HCT116 (cell line): ENCODE results near the gene WDR64. TPM values are rescaled to one million over a fixed set of nuclear protein-coding genes. Genes with fewer than 3 reads are reported as not detected.

Experiments used
- ATAC-seq: fragments of 200-7000 bp; cut with Tn5 transposase; 2 replicates; pipeline ENCODE4 v1.9.1; 2020; ENCODE audit warnings: mild to moderate bottlenecking, moderate library complexity
- BruUV-seq: library from RNA; stranded (reverse); fragments of 400-500 nt; replicated peaks from 2 replicates; lab custom pipeline; 2021; lab: Mats Ljungman, UMichigan
- CTCF ChIA-PET: fragments of 300-600 bp; sonication (Branson Sonifier 250); formaldehyde crosslinking; loops from one replicate; lab custom pipeline; 2021; ENCODE audit warnings: antibody characterized with exemption; lab: Charles Lee
- POLR2A ChIA-PET: fragments of 300-600, 350-600 bp; sonication (Branson Sonifier 250); formaldehyde crosslinking; loops from one replicate; lab custom pipeline; 2021; ENCODE audit warnings: antibody characterized with exemption; lab: Charles Lee
- RAD21 ChIA-PET, 2 experiments: fragments of 300-600 bp; sonication (Branson Sonifier 250); formaldehyde crosslinking; loops; one replicate each; lab custom pipeline; 2023; ENCODE audit warnings: low total read pairs in 2 of 2; ENCODE audit not compliant: uncharacterized antibody in 2 of 2, unreplicated experiment in 2 of 2, low non-redundant PET in 1 of 2; lab: Charles Lee
- DNase-seq: peaks from one replicate; pipeline ENCODE4 v3.0.0-alpha.2; 2010; ENCODE audit warnings: low read depth, low spot score
- H2AFZ ChIP-seq: fragments of 200-600 bp; shearing (Covaris generic), sonication (generic); 2 replicates; pipeline ENCODE4 v1.6.1; 2017; ENCODE audit warnings: low read depth, mixed run types, mixed read lengths, antibody characterized with exemption, low read length; ENCODE audit not compliant: poor library complexity, severe bottlenecking
- H3K27ac ChIP-seq: 2 replicates; pipeline ENCODE4 v1.5.1; 2012; ENCODE audit warnings: low read depth, low read length
- H3K27me3 ChIP-seq: fragments of 200-600 bp; sonication (generic); 2 replicates; pipeline ENCODE4 v1.6.1; 2016; ENCODE audit warnings: mixed run types, low read length, mixed read lengths; ENCODE audit not compliant: insufficient read depth
- H3K36me3 ChIP-seq, 2 experiments: fragments of 200-500 bp in 1 of 2; fragments of 200-600 bp in 1 of 2; sonication (Bioruptor generic) in 1 of 2; sonication (generic) in 1 of 2; 2 replicates each; pipeline versions ENCODE4 v1.5.1 to v1.6.1; 2014 to 2016; ENCODE audit warnings: low read length in 2 of 2, inconsistent platforms in 1 of 2, mixed read lengths in 1 of 2, mixed run types in 1 of 2; ENCODE audit not compliant: insufficient read depth in 2 of 2, control insufficient read depth in 1 of 2
- H3K4me1 ChIP-seq, 2 experiments: fragments of 200-600 bp in 1 of 2; sonication (generic) in 1 of 2; 2 replicates each; pipeline versions ENCODE4 v1.5.1 to v1.6.1; 2012 to 2017; ENCODE audit warnings: low read length in 2 of 2, inconsistent platforms in 1 of 2, mild to moderate bottlenecking in 1 of 2, mixed read lengths in 1 of 2, mixed run types in 1 of 2, moderate library complexity in 1 of 2; ENCODE audit not compliant: insufficient read depth in 2 of 2, control insufficient read depth in 1 of 2
- H3K4me2 ChIP-seq: fragments of 200-600 bp; sonication (generic); 2 replicates; pipeline ENCODE4 v1.6.1; 2017; ENCODE audit warnings: mixed run types, low read length, mixed read lengths
- H3K4me3 ChIP-seq, 2 experiments: fragments of 200-600 bp in 1 of 2; sonication (generic) in 1 of 2; replicated peaks in 1 of 2; 2 replicates each; pipeline ENCODE4 v1.5.1; 2011 to 2016; ENCODE audit warnings: low read length in 2 of 2, control low read depth in 1 of 2, low read depth in 1 of 2, mild to moderate bottlenecking in 1 of 2, mixed read lengths in 1 of 2, mixed run types in 1 of 2
- H3K79me2 ChIP-seq: fragments of 200-600 bp; sonication (generic); 2 replicates; pipeline ENCODE4 v1.6.1; 2017; ENCODE audit warnings: mild to moderate bottlenecking, mixed run types, low read length, moderate library complexity, mixed read lengths; ENCODE audit not compliant: insufficient read depth
- H3K9ac ChIP-seq: fragments of 200-600 bp; sonication (generic); 2 replicates; pipeline ENCODE4 v1.6.1; 2016; ENCODE audit warnings: low read length, mixed read lengths
- H3K9me2 ChIP-seq: fragments of 200-600 bp; sonication (generic), shearing (Covaris generic); 2 replicates; pipeline ENCODE4 v1.6.1; 2017; ENCODE audit warnings: mixed run types, mild to moderate bottlenecking, moderate library complexity; ENCODE audit not compliant: insufficient read depth
- H3K9me3 ChIP-seq, 2 experiments: fragments of 200-500 bp in 1 of 2; fragments of 200-600 bp in 1 of 2; sonication (Bioruptor generic) in 1 of 2; sonication (generic) in 1 of 2; 2 replicates each; pipeline ENCODE4 v1.6.1; 2014 to 2017; ENCODE audit warnings: low read length in 2 of 2, mixed read lengths in 2 of 2, inconsistent platforms in 1 of 2, low read depth in 1 of 2, mild to moderate bottlenecking in 1 of 2, mixed run types in 1 of 2, moderate library complexity in 1 of 2; ENCODE audit not compliant: control insufficient read depth in 1 of 2, insufficient read depth in 1 of 2
- H4K20me1 ChIP-seq: fragments of 200-600 bp; sonication (generic), shearing (Covaris generic); 2 replicates; pipeline ENCODE4 v1.6.1; 2017; ENCODE audit warnings: mixed run types, mild to moderate bottlenecking, moderate library complexity; ENCODE audit not compliant: insufficient read depth
- CBX3 ChIP-seq: IDR thresholded peaks from 2 replicates; pipeline ENCODE4 v1.6.1; 2012; ENCODE audit warnings: low read depth
- ELF1 ChIP-seq: IDR thresholded peaks from 2 replicates; pipeline ENCODE4 v1.6.1; 2012; ENCODE audit warnings: low read depth, borderline replicate concordance
- SIN3A ChIP-seq: IDR thresholded peaks from 2 replicates; pipeline ENCODE4 v1.6.1; 2012; ENCODE audit warnings: low read depth
- SRF ChIP-seq: IDR thresholded peaks from 2 replicates; pipeline ENCODE4 v1.6.1; 2012; ENCODE audit warnings: low read depth
- TCF7L2 ChIP-seq: IDR thresholded peaks from 2 replicates; pipeline ENCODE4 v1.7.0; 2011; ENCODE audit warnings: borderline replicate concordance, inconsistent platforms; ENCODE audit not compliant: insufficient read depth, insufficient read length; ENCODE audit errors: extremely low read depth
- intact Hi-C: fragments of 100-400 bp; cut with micrococcal nuclease; formaldehyde crosslinking; loops from 2 replicates; pipeline ENCODE4 v1.10.0; 2022
- total RNA-seq: library from RNA; stranded (reverse); gene quantifications from one replicate; pipeline ENCODE4 v1.2.1, GENCODE V29; 2021; ENCODE audit not compliant: unreplicated experiment
- TF ChIP-seq, protein P1 (sequence below), 3 experiments: fragments of 200-600 bp in 1 of 3; sonication (generic) in 1 of 3; IDR thresholded peaks in 2 of 3; conservative IDR thresholded peaks in 1 of 3; 2 replicates each; pipeline ENCODE4 v1.5.1; 2012 to 2017; ENCODE audit warnings: low read depth in 2 of 3, low read length in 2 of 3, antibody characterized with exemption in 1 of 3, borderline replicate concordance in 1 of 3, control low read depth in 1 of 3, mild to moderate bottlenecking in 1 of 3, mixed read lengths in 1 of 3, mixed run types in 1 of 3, moderate library complexity in 1 of 3; ENCODE audit not compliant: insufficient read depth in 1 of 3

Gene WDR64
- total RNA-seq, 1 experiment from 2014 or later = not detected

DNA sequence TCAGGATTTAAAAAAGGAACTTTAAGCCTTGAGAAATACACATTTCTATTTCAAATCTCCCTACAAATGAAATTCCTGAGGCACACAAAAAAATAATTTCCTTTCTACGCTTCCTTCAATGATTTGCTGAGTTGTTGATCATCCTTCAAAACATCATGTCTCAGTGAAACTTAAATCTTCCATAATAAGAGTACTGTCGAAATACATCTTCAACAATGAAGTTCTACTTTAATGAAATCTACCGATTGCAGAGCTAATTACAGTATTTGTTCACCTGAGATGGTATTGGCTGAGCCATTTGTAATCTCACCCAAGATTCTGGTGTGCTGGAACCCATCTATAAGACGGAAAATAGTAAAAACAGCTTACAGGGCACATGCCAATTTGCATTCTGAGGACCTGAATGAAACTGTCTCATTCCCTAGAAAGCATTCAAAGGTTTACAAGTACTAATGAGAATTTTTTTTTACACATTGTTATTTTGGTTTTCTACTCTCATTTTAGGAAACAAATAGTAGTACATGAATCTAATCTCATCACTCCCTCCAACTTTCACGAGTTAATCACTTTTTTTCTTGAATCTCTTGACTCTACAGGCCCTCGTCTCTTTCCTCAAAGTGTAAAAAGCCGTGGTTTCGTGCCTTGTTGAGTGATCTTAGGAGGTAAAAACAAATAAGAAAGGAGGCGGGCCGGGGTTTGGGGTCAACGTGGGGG lies 13.0 kb upstream of the WDR64 start:
- CTCF ChIA-PET = no interaction called here
- Histone ChIP-seq H3K4me1 (peaks cover 5 to 29% of the 10 kb centered on the region in 2 experiments; a peak in 3 of 4 replicates), H3K9me2 (no peaks in the 10 kb centered on the region), H3K27me3 (no peaks in the 10 kb centered on the region), H3K36me3 (peaks cover 7 to 11% of the 10 kb centered on the region in 2 experiments; a peak in 3 of 4 replicates), H3K4me2 (peak overlapping the region; percentile 81), H4K20me1 (no peaks in the 10 kb centered on the region), H3K9ac (peak overlapping the region; percentile 74), H3K79me2 (peaks cover 21% of the 10 kb centered on the region; the same call in 1 of the 2 replicates), H3K9me3 (no peaks in the 10 kb centered on the region), H3K27ac (no peak overlapping the region), H3K4me3 (peak overlapping the region; percentile 75 to 88), H2AFZ (no peak overlapping the region)
- no peak for DNase-seq
- ATAC-seq = no peak
- RAD21 ChIA-PET = no interaction called here
- TSS peak; percentile 55 for BruUV-seq
- no peak for TF ChIP-seq TCF7L2
- TF ChIP-seq CBX3 = no peak
- no peak for TF ChIP-seq ELF1
- TF ChIP-seq SRF = 0 out of 2 replicates have a peak, but pooled peaks have one; percentile 9
- TF ChIP-seq, protein P1, sequence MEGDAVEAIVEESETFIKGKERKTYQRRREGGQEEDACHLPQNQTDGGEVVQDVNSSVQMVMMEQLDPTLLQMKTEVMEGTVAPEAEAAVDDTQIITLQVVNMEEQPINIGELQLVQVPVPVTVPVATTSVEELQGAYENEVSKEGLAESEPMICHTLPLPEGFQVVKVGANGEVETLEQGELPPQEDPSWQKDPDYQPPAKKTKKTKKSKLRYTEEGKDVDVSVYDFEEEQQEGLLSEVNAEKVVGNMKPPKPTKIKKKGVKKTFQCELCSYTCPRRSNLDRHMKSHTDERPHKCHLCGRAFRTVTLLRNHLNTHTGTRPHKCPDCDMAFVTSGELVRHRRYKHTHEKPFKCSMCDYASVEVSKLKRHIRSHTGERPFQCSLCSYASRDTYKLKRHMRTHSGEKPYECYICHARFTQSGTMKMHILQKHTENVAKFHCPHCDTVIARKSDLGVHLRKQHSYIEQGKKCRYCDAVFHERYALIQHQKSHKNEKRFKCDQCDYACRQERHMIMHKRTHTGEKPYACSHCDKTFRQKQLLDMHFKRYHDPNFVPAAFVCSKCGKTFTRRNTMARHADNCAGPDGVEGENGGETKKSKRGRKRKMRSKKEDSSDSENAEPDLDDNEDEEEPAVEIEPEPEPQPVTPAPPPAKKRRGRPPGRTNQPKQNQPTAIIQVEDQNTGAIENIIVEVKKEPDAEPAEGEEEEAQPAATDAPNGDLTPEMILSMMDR (IDR thresholded peaks at IDR 0.05 in 2 of 3, conservative IDR thresholded peaks at IDR 0.05 in 1 of 3; ENCODE audit: borderline replicate concordance in 1 of 3, insufficient read depth in 1 of 3, low read depth in 2 of 3, low read length in 2 of 3) = no peak
- no peak for TF ChIP-seq SIN3A
- intact Hi-C loops = no loop called here
- POLR2A ChIA-PET = no interaction called here
